D721Med (cell line): ENCODE results near the gene B3GNT9.

Source experiments
- DNase-seq: peaks from one replicate; pipeline ENCODE4 v3.0.0; 2011; ENCODE audit warnings: low spot score; ENCODE audit not compliant: insufficient read length
- FAIRE-seq: peaks from 2 replicates; lab custom pipeline; 2011; peaks lifted over from hg19 to GRCh38; lab: Jason Lieb, UNC
- TF ChIP-seq, protein P1 (sequence below): IDR thresholded peaks from 2 replicates; pipeline ENCODE4 v1.5.1; 2012; ENCODE audit warnings: mild to moderate bottlenecking, control low read depth; ENCODE audit not compliant: insufficient read depth; ENCODE audit errors: missing control alignments

Gene B3GNT9

DNA sequence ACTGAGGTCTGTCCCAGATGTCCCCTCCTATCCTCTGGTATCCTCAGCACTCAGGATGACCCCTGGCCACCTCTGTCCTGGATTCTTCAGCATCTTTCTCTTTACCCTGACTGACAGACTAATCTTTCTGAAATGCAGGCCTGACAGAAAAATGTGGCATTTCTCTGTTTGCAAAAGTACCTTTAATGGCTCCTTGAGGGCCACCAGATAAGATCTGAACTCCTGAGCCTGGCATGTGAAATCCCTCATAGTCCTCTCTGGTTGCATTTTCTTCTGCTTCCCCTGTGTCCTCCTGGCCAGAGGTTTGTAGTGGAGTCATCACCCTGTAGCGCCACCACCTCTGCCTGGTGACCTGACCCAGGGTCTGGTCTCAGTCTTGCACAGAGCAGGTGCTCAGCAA lies 46.1 kb upstream of the B3GNT9 start:
- DNase-seq (no peak), FAIRE-seq (no peak)
- TF ChIP-seq, protein P1, sequence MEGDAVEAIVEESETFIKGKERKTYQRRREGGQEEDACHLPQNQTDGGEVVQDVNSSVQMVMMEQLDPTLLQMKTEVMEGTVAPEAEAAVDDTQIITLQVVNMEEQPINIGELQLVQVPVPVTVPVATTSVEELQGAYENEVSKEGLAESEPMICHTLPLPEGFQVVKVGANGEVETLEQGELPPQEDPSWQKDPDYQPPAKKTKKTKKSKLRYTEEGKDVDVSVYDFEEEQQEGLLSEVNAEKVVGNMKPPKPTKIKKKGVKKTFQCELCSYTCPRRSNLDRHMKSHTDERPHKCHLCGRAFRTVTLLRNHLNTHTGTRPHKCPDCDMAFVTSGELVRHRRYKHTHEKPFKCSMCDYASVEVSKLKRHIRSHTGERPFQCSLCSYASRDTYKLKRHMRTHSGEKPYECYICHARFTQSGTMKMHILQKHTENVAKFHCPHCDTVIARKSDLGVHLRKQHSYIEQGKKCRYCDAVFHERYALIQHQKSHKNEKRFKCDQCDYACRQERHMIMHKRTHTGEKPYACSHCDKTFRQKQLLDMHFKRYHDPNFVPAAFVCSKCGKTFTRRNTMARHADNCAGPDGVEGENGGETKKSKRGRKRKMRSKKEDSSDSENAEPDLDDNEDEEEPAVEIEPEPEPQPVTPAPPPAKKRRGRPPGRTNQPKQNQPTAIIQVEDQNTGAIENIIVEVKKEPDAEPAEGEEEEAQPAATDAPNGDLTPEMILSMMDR: no peak

GRCh38 chr16:67195676-67196075 lies 44.9 kb upstream of the B3GNT9 start:
- FAIRE-seq: no peak
- TF ChIP-seq, protein P1: no peak
- DNase-seq: no peak

DNA sequence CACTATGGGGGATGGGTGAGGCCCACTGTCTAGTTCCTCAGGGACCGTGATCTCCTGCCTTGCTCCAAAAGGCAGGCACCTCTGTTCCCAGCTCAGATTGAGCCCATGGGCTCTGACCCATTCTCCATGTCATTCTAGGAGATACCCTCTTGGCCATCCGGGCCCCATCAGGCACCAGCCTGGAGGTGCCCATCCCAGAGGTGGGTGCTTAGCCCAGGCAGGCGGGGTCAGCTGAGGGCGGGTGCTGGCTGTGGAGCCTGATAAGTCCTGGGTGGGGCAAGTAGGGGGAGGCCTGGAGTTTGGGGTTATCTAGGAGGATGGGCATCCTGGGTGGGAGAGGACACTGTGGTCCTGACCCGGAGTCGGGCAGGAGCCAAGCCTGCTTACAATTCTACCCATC lies 43.5 kb upstream of the B3GNT9 start:
- DNase-seq (no peak), FAIRE-seq (no peak)
- TF ChIP-seq, protein P1: no peak

GRCh38 chr16:67193536-67193935 lies 42.7 kb upstream of the B3GNT9 start:
- FAIRE-seq: no peak

GRCh38 chr16:67192781-67193361 lies 42.1 kb upstream of the B3GNT9 start:
- no peak for FAIRE-seq
- DNase-seq: no peak

More at GRCh38 chr16:67193536-67193935, 42.7 kb upstream of the B3GNT9 start:
- TF ChIP-seq, protein P1: no peak
- DNase-seq: no peak

DNA sequence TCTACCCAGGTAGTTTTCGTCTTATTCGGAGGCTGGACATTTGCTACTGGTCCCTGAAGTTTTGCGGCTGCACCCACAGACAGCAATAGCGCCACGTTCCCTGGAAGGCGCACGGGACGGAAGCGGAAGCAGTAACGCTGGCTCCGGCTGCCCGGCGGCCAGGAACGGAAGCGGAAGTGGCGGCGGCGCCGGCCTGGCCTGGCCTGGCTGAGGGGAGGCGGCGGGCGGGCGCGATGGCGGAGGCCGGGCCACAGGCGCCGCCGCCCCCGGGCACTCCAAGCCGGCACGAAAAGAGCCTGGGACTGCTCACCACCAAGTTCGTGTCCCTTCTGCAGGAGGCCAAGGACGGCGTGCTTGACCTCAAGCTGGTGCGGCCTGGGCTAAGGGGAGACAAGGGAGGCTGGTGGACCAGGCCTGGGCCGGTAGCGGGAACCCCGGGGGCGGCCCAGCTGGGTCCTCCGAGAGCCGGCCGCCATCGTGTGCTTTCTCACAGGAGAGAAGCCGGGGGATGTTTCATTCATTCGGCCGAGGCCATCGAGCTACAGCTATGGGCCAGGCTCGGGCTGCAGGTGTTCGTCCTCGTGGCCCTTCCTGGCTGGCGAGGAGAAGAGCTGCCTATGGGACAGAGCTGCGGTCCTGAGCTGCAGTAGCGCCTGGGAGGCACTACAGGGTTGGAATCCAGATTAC lies 41.3 kb upstream of the B3GNT9 start, which contains the start of gene E2F4:
TSS of gene E2F4 (plus strand) at position 161 of the 687 bp plus-strand sequence. CDS start at position 234, 73 bp downstream.
- FAIRE-seq: no peak

More at GRCh38 chr16:67192781-67193361, 42.1 kb upstream of the B3GNT9 start:
- TF ChIP-seq, protein P1: no peak

More for the DNA sequence above, 41.3 kb upstream of the B3GNT9 start, which contains the start of gene E2F4:
- peak; percentile 77 for DNase-seq
- TF ChIP-seq, protein P1: no peak
